HCT116 (cell line): ENCODE measurements around the gene DLL1. TPM values are rescaled to one million over a fixed set of nuclear protein-coding genes. Genes with fewer than 3 reads are reported as not detected.

Experiments used
- ATAC-seq: fragments of 200-7000 bp; cut with Tn5 transposase; 2 replicates; pipeline ENCODE4 v1.9.1; 2020; ENCODE audit warnings: mild to moderate bottlenecking, moderate library complexity
- BruUV-seq: library from RNA; stranded (reverse); fragments of 400-500 nt; replicated peaks from 2 replicates; lab custom pipeline; 2021; lab: Mats Ljungman, UMichigan
- CTCF ChIA-PET: fragments of 300-600 bp; sonication (Branson Sonifier 250); formaldehyde crosslinking; loops from one replicate; lab custom pipeline; 2021; ENCODE audit warnings: antibody characterized with exemption; lab: Charles Lee
- POLR2A ChIA-PET: fragments of 300-600, 350-600 bp; sonication (Branson Sonifier 250); formaldehyde crosslinking; loops from one replicate; lab custom pipeline; 2021; ENCODE audit warnings: antibody characterized with exemption; lab: Charles Lee
- RAD21 ChIA-PET, 2 experiments: fragments of 300-600 bp; sonication (Branson Sonifier 250); formaldehyde crosslinking; loops; one replicate each; lab custom pipeline; 2023; ENCODE audit warnings: low total read pairs in 2 of 2; ENCODE audit not compliant: uncharacterized antibody in 2 of 2, unreplicated experiment in 2 of 2, low non-redundant PET in 1 of 2; lab: Charles Lee
- DNase-seq: peaks from one replicate; pipeline ENCODE4 v3.0.0-alpha.2; 2010; ENCODE audit warnings: low read depth, low spot score
- H2AFZ ChIP-seq: fragments of 200-600 bp; shearing (Covaris generic), sonication (generic); 2 replicates; pipeline ENCODE4 v1.6.1; 2017; ENCODE audit warnings: low read depth, mixed run types, mixed read lengths, antibody characterized with exemption, low read length; ENCODE audit not compliant: poor library complexity, severe bottlenecking
- H3K27ac ChIP-seq: 2 replicates; pipeline ENCODE4 v1.5.1; 2012; ENCODE audit warnings: low read depth, low read length
- H3K27me3 ChIP-seq: fragments of 200-600 bp; sonication (generic); 2 replicates; pipeline ENCODE4 v1.6.1; 2016; ENCODE audit warnings: mixed run types, low read length, mixed read lengths; ENCODE audit not compliant: insufficient read depth
- H3K36me3 ChIP-seq, 2 experiments: fragments of 200-500 bp in 1 of 2; fragments of 200-600 bp in 1 of 2; sonication (Bioruptor generic) in 1 of 2; sonication (generic) in 1 of 2; 2 replicates each; pipeline versions ENCODE4 v1.5.1 to v1.6.1; 2014 to 2016; ENCODE audit warnings: low read length in 2 of 2, inconsistent platforms in 1 of 2, mixed read lengths in 1 of 2, mixed run types in 1 of 2; ENCODE audit not compliant: insufficient read depth in 2 of 2, control insufficient read depth in 1 of 2
- H3K4me1 ChIP-seq, 2 experiments: fragments of 200-600 bp in 1 of 2; sonication (generic) in 1 of 2; 2 replicates each; pipeline versions ENCODE4 v1.5.1 to v1.6.1; 2012 to 2017; ENCODE audit warnings: low read length in 2 of 2, inconsistent platforms in 1 of 2, mild to moderate bottlenecking in 1 of 2, mixed read lengths in 1 of 2, mixed run types in 1 of 2, moderate library complexity in 1 of 2; ENCODE audit not compliant: insufficient read depth in 2 of 2, control insufficient read depth in 1 of 2
- H3K4me2 ChIP-seq: fragments of 200-600 bp; sonication (generic); 2 replicates; pipeline ENCODE4 v1.6.1; 2017; ENCODE audit warnings: mixed run types, low read length, mixed read lengths
- H3K4me3 ChIP-seq, 2 experiments: fragments of 200-600 bp in 1 of 2; sonication (generic) in 1 of 2; replicated peaks in 1 of 2; 2 replicates each; pipeline ENCODE4 v1.5.1; 2011 to 2016; ENCODE audit warnings: low read length in 2 of 2, control low read depth in 1 of 2, low read depth in 1 of 2, mild to moderate bottlenecking in 1 of 2, mixed read lengths in 1 of 2, mixed run types in 1 of 2
- H3K79me2 ChIP-seq: fragments of 200-600 bp; sonication (generic); 2 replicates; pipeline ENCODE4 v1.6.1; 2017; ENCODE audit warnings: mild to moderate bottlenecking, mixed run types, low read length, moderate library complexity, mixed read lengths; ENCODE audit not compliant: insufficient read depth
- H3K9ac ChIP-seq: fragments of 200-600 bp; sonication (generic); 2 replicates; pipeline ENCODE4 v1.6.1; 2016; ENCODE audit warnings: low read length, mixed read lengths
- H3K9me2 ChIP-seq: fragments of 200-600 bp; sonication (generic), shearing (Covaris generic); 2 replicates; pipeline ENCODE4 v1.6.1; 2017; ENCODE audit warnings: mixed run types, mild to moderate bottlenecking, moderate library complexity; ENCODE audit not compliant: insufficient read depth
- H3K9me3 ChIP-seq, 2 experiments: fragments of 200-500 bp in 1 of 2; fragments of 200-600 bp in 1 of 2; sonication (Bioruptor generic) in 1 of 2; sonication (generic) in 1 of 2; 2 replicates each; pipeline ENCODE4 v1.6.1; 2014 to 2017; ENCODE audit warnings: low read length in 2 of 2, mixed read lengths in 2 of 2, inconsistent platforms in 1 of 2, low read depth in 1 of 2, mild to moderate bottlenecking in 1 of 2, mixed run types in 1 of 2, moderate library complexity in 1 of 2; ENCODE audit not compliant: control insufficient read depth in 1 of 2, insufficient read depth in 1 of 2
- H4K20me1 ChIP-seq: fragments of 200-600 bp; sonication (generic), shearing (Covaris generic); 2 replicates; pipeline ENCODE4 v1.6.1; 2017; ENCODE audit warnings: mixed run types, mild to moderate bottlenecking, moderate library complexity; ENCODE audit not compliant: insufficient read depth
- CEBPB ChIP-seq: IDR thresholded peaks from 2 replicates; pipeline ENCODE4 v1.6.1; 2012; ENCODE audit warnings: low read depth
- ELF1 ChIP-seq: IDR thresholded peaks from 2 replicates; pipeline ENCODE4 v1.6.1; 2012; ENCODE audit warnings: low read depth, borderline replicate concordance
- EZH2 ChIP-seq: fragments of 200-600 bp; sonication (generic); IDR thresholded peaks from 2 replicates; pipeline ENCODE4 v1.6.1; 2017; ENCODE audit warnings: antibody characterized with exemption, mixed run types
- EZH2phosphoT487 ChIP-seq: fragments of 200-600 bp; IDR thresholded peaks from 2 replicates; pipeline ENCODE4 v1.6.1; 2018; ENCODE audit warnings: antibody characterized with exemption, borderline replicate concordance
- FOSL1 ChIP-seq: IDR thresholded peaks from 2 replicates; pipeline ENCODE4 v1.6.1; 2012; ENCODE audit warnings: low read depth
- JUND ChIP-seq: IDR thresholded peaks from 2 replicates; pipeline ENCODE4 v1.6.1; 2012
- POLR2A ChIP-seq: IDR thresholded peaks from 2 replicates; pipeline ENCODE4 v1.7.0; 2011; ENCODE audit warnings: borderline replicate concordance; ENCODE audit not compliant: insufficient read depth, insufficient read length; ENCODE audit errors: extremely low read depth
- RAD21 ChIP-seq: IDR thresholded peaks from 2 replicates; pipeline ENCODE4 v1.6.1; 2012; ENCODE audit warnings: low read depth, mild to moderate bottlenecking
- SP1 ChIP-seq: IDR thresholded peaks from 2 replicates; pipeline ENCODE4 v1.6.1; 2012; ENCODE audit warnings: low read depth
- YY1 ChIP-seq: IDR thresholded peaks from 2 replicates; pipeline ENCODE4 v1.6.1; 2011; ENCODE audit warnings: low read length, low read depth, moderate library complexity, mild to moderate bottlenecking; ENCODE audit not compliant: insufficient replicate concordance; ENCODE audit errors: extremely low read depth
- ZBTB33 ChIP-seq: IDR thresholded peaks from 2 replicates; pipeline ENCODE4 v1.6.1; 2011; ENCODE audit warnings: mild to moderate bottlenecking, low read length, moderate library complexity; ENCODE audit not compliant: insufficient replicate concordance; ENCODE audit errors: extremely low read depth
- ZNF274 ChIP-seq: fragments of 200-500 bp; sonication (Bioruptor generic); IDR thresholded peaks from 2 replicates; pipeline ENCODE4 v1.6.1; 2014; ENCODE audit warnings: mild to moderate bottlenecking, low read depth, low read length, inconsistent platforms
- intact Hi-C: fragments of 100-400 bp; cut with micrococcal nuclease; formaldehyde crosslinking; loops from 2 replicates; pipeline ENCODE4 v1.10.0; 2022
- total RNA-seq: library from RNA; stranded (reverse); gene quantifications from one replicate; pipeline ENCODE4 v1.2.1, GENCODE V29; 2021; ENCODE audit not compliant: unreplicated experiment
- TF ChIP-seq, protein P1 (sequence below): IDR thresholded peaks from 2 replicates; pipeline ENCODE4 v1.6.1; 2012; ENCODE audit warnings: low read depth
- TF ChIP-seq, protein P2 (sequence below): IDR thresholded peaks from 2 replicates; pipeline ENCODE4 v1.6.1; 2012

The DLL1 gene
- total RNA-seq, 1 experiment from 2014 or later: 5.3 TPM

GRCh38 chr6:170297576-170298330 lies 6.9 kb upstream of the DLL1 start:
- Histone ChIP-seq H2AFZ (no peak overlapping the region), H3K79me2 (no peaks in the 10 kb centered on the region), H3K27ac (no peak overlapping the region), H4K20me1 (no peaks in the 10 kb centered on the region), H3K4me3 (no peak overlapping the region), H3K9ac (no peak overlapping the region), H3K27me3 (peaks cover 4% of the 10 kb centered on the region; the same call in 1 of the 2 replicates), H3K36me3 (no peaks in the 10 kb centered on the region), H3K4me2 (no peak overlapping the region), H3K4me1 (peaks cover 4 to 14% of the 10 kb centered on the region in 2 experiments; a peak in 2 of 4 replicates), H3K9me3 (peaks cover 0 to 7% of the 10 kb centered on the region in 2 experiments; a peak in 1 of 4 replicates), H3K9me2 (no peaks in the 10 kb centered on the region)
- no TSS peak for BruUV-seq
- ChIA-PET CTCF (no interaction called here), RAD21 (no interaction called here), POLR2A (no interaction called here)
- intact Hi-C loops: loop anchor here (10.0 kb wide), 1 partner anchor 227 kb away; no protein-coding TSS in a partner anchor
- ATAC-seq (no peak), DNase-seq (no peak)
- TF ChIP-seq, protein P1, sequence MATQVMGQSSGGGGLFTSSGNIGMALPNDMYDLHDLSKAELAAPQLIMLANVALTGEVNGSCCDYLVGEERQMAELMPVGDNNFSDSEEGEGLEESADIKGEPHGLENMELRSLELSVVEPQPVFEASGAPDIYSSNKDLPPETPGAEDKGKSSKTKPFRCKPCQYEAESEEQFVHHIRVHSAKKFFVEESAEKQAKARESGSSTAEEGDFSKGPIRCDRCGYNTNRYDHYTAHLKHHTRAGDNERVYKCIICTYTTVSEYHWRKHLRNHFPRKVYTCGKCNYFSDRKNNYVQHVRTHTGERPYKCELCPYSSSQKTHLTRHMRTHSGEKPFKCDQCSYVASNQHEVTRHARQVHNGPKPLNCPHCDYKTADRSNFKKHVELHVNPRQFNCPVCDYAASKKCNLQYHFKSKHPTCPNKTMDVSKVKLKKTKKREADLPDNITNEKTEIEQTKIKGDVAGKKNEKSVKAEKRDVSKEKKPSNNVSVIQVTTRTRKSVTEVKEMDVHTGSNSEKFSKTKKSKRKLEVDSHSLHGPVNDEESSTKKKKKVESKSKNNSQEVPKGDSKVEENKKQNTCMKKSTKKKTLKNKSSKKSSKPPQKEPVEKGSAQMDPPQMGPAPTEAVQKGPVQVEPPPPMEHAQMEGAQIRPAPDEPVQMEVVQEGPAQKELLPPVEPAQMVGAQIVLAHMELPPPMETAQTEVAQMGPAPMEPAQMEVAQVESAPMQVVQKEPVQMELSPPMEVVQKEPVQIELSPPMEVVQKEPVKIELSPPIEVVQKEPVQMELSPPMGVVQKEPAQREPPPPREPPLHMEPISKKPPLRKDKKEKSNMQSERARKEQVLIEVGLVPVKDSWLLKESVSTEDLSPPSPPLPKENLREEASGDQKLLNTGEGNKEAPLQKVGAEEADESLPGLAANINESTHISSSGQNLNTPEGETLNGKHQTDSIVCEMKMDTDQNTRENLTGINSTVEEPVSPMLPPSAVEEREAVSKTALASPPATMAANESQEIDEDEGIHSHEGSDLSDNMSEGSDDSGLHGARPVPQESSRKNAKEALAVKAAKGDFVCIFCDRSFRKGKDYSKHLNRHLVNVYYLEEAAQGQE: no peak
- no peak for TF ChIP-seq YY1
- no peak for TF ChIP-seq ELF1
- no peak for TF ChIP-seq ZNF274
- TF ChIP-seq SP1: no peak
- no peak for TF ChIP-seq JUND
- no peak for TF ChIP-seq EZH2
- no peak for TF ChIP-seq RAD21
- TF ChIP-seq, protein P2, sequence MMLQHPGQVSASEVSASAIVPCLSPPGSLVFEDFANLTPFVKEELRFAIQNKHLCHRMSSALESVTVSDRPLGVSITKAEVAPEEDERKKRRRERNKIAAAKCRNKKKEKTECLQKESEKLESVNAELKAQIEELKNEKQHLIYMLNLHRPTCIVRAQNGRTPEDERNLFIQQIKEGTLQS: no peak
- TF ChIP-seq CEBPB: no peak
- no peak for TF ChIP-seq ZBTB33
- TF ChIP-seq POLR2A: no peak
- TF ChIP-seq EZH2phosphoT487: no peak
- no peak for TF ChIP-seq FOSL1
